HUDEP-2 (cell line): Measurements from ENCODE around the gene TDRD3.

Source experiments
- DNase-seq, 76 experiments: peaks; one replicate each; lab custom pipeline; 2025; ENCODE audit not compliant: unreplicated experiment in 76 of 76; lab: John Stamatoyannopoulos, UW

The TDRD3 gene

DNA sequence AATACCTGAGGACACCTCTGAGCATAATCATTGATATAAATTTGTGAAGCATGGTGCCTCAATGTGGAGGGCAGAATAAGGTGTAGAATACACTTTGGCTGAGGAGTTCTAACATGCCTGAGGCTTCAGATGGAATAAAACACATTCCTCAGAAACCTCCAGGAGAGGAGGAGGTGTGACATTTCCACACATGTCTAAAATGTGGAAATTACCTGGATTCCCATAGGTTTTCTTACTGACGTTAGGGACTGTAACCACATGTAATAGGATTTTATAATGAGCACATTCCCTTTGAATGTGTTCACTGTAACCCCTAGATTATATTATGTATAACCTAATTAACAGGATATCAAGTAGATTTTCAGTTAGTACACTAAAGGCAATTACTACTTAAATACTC lies 226.1 kb downstream of the TDRD3 start:
- DNase-seq, result no peak
